Measurements from ENCODE around the gene CCDC187. TPM values are rescaled to one million over a fixed set of nuclear protein-coding genes. Genes with fewer than 3 reads are reported as not detected.

Gene CCDC187
- total and polyA plus RNA-seq, 2 of the 4 experiments (the other 2 are of a cell fraction), result not detected

GRCh38 chr9:136284951-136285350 lies 18.9 kb downstream of the CCDC187 start:
- Histone ChIP-seq H3K27me3 (ENCODE audit: control insufficient read depth, insufficient read depth, low read length) (peaks cover 22% of the 10 kb centered on the region; the same call in 1 of the 2 replicates), H2BK15ac (ENCODE audit: low read depth, low read length) (no peak overlapping the region), H3K56ac (ENCODE audit: extremely low read depth, insufficient read depth, low read length) (no peak overlapping the region), H2BK5ac (ENCODE audit: low read depth, low read length, poor library complexity, severe bottlenecking) (no peak overlapping the region), H3K14ac (replicated peaks; ENCODE audit: low read depth, low read length) (no peak overlapping the region), H3K4me1 (ENCODE audit: control insufficient read depth, insufficient read depth, low read length) (no peaks in the 10 kb centered on the region), H3K27ac (ENCODE audit: insufficient read depth, low read length) (no peak overlapping the region), H3K18ac (ENCODE audit: low read depth, low read length) (no peak overlapping the region), H2BK20ac (ENCODE audit: low read depth, low read length) (no peak overlapping the region), H4K20me1 (ENCODE audit: insufficient read depth, low read length) (no peaks in the 10 kb centered on the region; the same call in 1 of the 2 replicates), H3K79me1 (ENCODE audit: low read depth in 1 of 2, low read length in 2 of 2) (no peaks in the 10 kb centered on the region), H3K9me1 (ENCODE audit: insufficient read depth, low read length) (no peaks in the 10 kb centered on the region), H3K4me3 (ENCODE audit: insufficient read depth, low read depth, low read length) (no peak overlapping the region), H2AFZ (replicated peaks; ENCODE audit: low read length, poor library complexity) (no peak overlapping the region), H3K23ac (ENCODE audit: low read depth, low read length) (no peak overlapping the region), H2BK120ac (ENCODE audit: low read depth, low read length) (no peak overlapping the region), H4K5ac (ENCODE audit: low read depth, low read length) (no peak overlapping the region), H4K8ac (ENCODE audit: low read depth in 2 of 2, low read length in 2 of 2) (no peak overlapping the region), H2AK9ac (replicated peaks; ENCODE audit: low read depth, low read length, poor library complexity) (no peak overlapping the region), H3K9me3 (ENCODE audit: control insufficient read depth, insufficient read depth, low read length) (no peaks in the 10 kb centered on the region; the same call in 1 of the 2 replicates), H3K36me3 (ENCODE audit: control insufficient read depth, insufficient read depth, low read length) (no peaks in the 10 kb centered on the region), H3K9ac (ENCODE audit: low read depth, low read length) (no peak overlapping the region), H2AK5ac (ENCODE audit: low read depth, low read length) (no peak overlapping the region), H3K4me2 (ENCODE audit: low read depth, low read length) (no peak overlapping the region), H3K4ac (ENCODE audit: low read depth, low read length) (no peak overlapping the region), H4K91ac (ENCODE audit: insufficient read depth, low read depth, low read length) (no peak overlapping the region)
- no TSS peak for BruUV-seq (replicated peaks)
- WGBS, 2 experiments (ENCODE audit: extremely low coverage in 2 of 2, insufficient read length in 1 of 2), result 74% methylated on average over 11 of the region's 19 CpGs; no CpG with 5 or more reads in 1 of the 2 experiments
- POLR2A ChIA-PET (ENCODE audit: unreplicated experiment), result no interaction called here
- no peak for ATAC-seq (ENCODE audit: low read depth)
- DNase-seq, result no peak
- dilution Hi-C loops (cut with HindIII; ENCODE audit: low sequenced_read_pairs, unreplicated experiment) (no loop called here), in situ Hi-C loops (cut with MboI; ENCODE audit: low sequenced_read_pairs) (no loop called here), intact Hi-C loops (cut with micrococcal nuclease) (no loop called here)
- TF ChIP-seq, protein P1, sequence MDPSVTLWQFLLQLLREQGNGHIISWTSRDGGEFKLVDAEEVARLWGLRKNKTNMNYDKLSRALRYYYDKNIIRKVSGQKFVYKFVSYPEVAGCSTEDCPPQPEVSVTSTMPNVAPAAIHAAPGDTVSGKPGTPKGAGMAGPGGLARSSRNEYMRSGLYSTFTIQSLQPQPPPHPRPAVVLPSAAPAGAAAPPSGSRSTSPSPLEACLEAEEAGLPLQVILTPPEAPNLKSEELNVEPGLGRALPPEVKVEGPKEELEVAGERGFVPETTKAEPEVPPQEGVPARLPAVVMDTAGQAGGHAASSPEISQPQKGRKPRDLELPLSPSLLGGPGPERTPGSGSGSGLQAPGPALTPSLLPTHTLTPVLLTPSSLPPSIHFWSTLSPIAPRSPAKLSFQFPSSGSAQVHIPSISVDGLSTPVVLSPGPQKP (IDR thresholded peaks at IDR 0.05; ENCODE audit: borderline replicate concordance, low read depth, low read length), result no peak
- TF ChIP-seq SMC3 (IDR thresholded peaks at IDR 0.05; ENCODE audit: low read depth, low read length) (no peak), NFE2L2 (IDR thresholded peaks at IDR 0.05; ENCODE audit: low read depth, low read length) (no peak), MAZ (IDR thresholded peaks at IDR 0.05; ENCODE audit: borderline replicate concordance, low read depth, low read length) (no peak), POLR2A (IDR thresholded peaks at IDR 0.05; ENCODE audit: low read depth, low read length) (no peak), RAD21 (IDR thresholded peaks at IDR 0.05; ENCODE audit: low read length) (no peak), BHLHE40 (IDR thresholded peaks at IDR 0.05; ENCODE audit: low read depth, low read length) (no peak), CEBPB (IDR thresholded peaks at IDR 0.05; ENCODE audit: low read depth, low read length) (no peak), CHD1 (IDR thresholded peaks at IDR 0.05; ENCODE audit: low read depth, low read length) (no peak), CTCF (conservative IDR thresholded peaks at IDR 0.05; ENCODE audit: low read depth, low read length) (no peak), USF2 (IDR thresholded peaks at IDR 0.05; ENCODE audit: low read depth, low read length) (no peak), RCOR1 (IDR thresholded peaks at IDR 0.05; ENCODE audit: insufficient replicate concordance, low read length) (no peak), FOS (IDR thresholded peaks at IDR 0.05; ENCODE audit: low read depth, low read length) (no peak)
- CTCF ChIA-PET, result no interaction called here
